NCI-H2196 treated with DMSO at 0.1 percent for 48 hours (cell line): ENCODE data around the gene ARL8A.
"Not testable (repeated sequence)": the region's sequence is repeated elsewhere in the genome, so short reads cannot be mapped to it uniquely, and the experiment has no call there.

ENCODE experiments used
- DNase-seq: peaks from one replicate; lab custom pipeline; 2025; ENCODE audit not compliant: unreplicated experiment; lab: John Stamatoyannopoulos, UW

ARL8A gene

GRCh38 chr1:202143011-202143767 lies 1.3 kb downstream of the ARL8A start:
- no peak for DNase-seq

- not testable (repeated sequence) for DNase-seq
These were observed 3.1 kb downstream of the ARL8A start for GRCh38 chr1:202141468-202141867.

- no peak for DNase-seq
These were observed 3.7 kb downstream of the ARL8A start for GRCh38 chr1:202140833-202141232.

- peak; percentile 58 for DNase-seq
These were observed 9.3 kb downstream of the ARL8A start for GRCh38 chr1:202135221-202135721.

- no peak for DNase-seq
These were observed 9.8 kb downstream of the ARL8A start for GRCh38 chr1:202134645-202135172.

- no peak for DNase-seq
These were observed 10.5 kb downstream of the ARL8A start for GRCh38 chr1:202133989-202134388.

- DNase-seq = no peak
These were observed 11.0 kb downstream of the ARL8A start for GRCh38 chr1:202133496-202133895.

- no peak for DNase-seq
These were observed 11.5 kb downstream of the ARL8A start for GRCh38 chr1:202133001-202133400.

GRCh38 chr1:202131956-202132821 lies 12.3 kb downstream of the ARL8A start:
- DNase-seq = no peak

- no peak for DNase-seq
These were observed 13.6 kb downstream of the ARL8A start for GRCh38 chr1:202130816-202131522.

GRCh38 chr1:202130297-202130721 lies 14.2 kb downstream of the ARL8A start:
- no peak for DNase-seq

- no peak for DNase-seq
These were observed 14.9 kb downstream of the ARL8A start for GRCh38 chr1:202129453-202130296.

- DNase-seq = no peak
These were observed 16.5 kb downstream of the ARL8A start for GRCh38 chr1:202127836-202128622.

- no peak for DNase-seq
These were observed 17.5 kb downstream of the ARL8A start for GRCh38 chr1:202127061-202127460.

GRCh38 chr1:202126426-202126825 lies 18.1 kb downstream of the ARL8A start:
- no peak for DNase-seq

- DNase-seq = no peak
These were observed 18.9 kb downstream of the ARL8A start for GRCh38 chr1:202125611-202126010.

- no peak for DNase-seq
These were observed 20.4 kb downstream of the ARL8A start for GRCh38 chr1:202124142-202124541.

GRCh38 chr1:202123336-202123813 lies 21.2 kb downstream of the ARL8A start:
- DNase-seq = no peak

GRCh38 chr1:202122639-202123335 lies 21.8 kb downstream of the ARL8A start, which contains the start of gene GPR37L1:
TSS of gene GPR37L1 (plus strand) at chr1:202122917. CDS start at chr1:202122964, 47 bp downstream.
- peak; percentile 79 for DNase-seq
